Measurements from ENCODE around the gene PPFIA4. TPM values are rescaled to one million over a fixed set of nuclear protein-coding genes. Genes with fewer than 3 reads are reported as not detected.

PPFIA4 gene
- total and polyA plus RNA-seq, 8 donors = 0.09 to 0.82 (median 0.36) TPM

DNA sequence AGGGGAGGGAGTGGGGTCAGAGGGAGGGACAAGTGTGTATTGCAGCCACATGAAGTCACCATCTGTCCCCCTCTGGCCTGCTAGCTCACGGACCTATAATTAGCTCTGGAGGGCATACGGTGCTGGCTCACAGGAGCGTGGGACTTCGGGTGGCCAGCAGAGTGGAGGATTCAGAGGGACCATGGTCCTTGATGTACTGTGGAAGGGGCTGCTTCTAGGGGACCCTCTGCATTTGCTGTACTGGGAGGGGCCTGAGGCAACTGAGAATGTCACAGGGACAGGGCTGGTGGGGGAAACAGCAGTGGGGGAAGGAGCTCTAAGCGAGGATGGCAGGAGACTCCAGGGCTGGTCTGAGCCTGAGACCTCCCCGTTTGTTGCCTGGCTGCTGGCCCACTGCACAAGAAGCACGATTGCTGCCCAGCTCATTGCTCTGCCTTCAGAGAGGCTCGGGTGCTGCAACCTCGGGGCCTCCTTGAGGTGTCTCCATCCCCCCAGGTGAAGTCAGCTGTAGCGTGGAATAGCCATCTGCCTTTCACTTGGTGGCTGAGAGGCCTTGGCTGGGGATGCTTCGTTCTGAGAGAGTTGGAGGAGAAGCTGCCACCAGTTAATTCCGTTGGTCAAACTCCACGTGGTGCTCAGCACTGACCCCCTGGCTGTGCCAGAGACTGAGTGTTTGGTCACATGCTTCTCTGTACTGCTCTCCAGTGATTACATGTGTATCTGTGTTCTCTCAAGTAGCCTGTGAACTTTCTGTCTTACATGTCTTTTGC is 2.7 kb downstream of the PPFIA4 start:
- H3K27me3 ChIP-seq = no peaks in the 10 kb centered on the region
- TF ChIP-seq, protein P1, sequence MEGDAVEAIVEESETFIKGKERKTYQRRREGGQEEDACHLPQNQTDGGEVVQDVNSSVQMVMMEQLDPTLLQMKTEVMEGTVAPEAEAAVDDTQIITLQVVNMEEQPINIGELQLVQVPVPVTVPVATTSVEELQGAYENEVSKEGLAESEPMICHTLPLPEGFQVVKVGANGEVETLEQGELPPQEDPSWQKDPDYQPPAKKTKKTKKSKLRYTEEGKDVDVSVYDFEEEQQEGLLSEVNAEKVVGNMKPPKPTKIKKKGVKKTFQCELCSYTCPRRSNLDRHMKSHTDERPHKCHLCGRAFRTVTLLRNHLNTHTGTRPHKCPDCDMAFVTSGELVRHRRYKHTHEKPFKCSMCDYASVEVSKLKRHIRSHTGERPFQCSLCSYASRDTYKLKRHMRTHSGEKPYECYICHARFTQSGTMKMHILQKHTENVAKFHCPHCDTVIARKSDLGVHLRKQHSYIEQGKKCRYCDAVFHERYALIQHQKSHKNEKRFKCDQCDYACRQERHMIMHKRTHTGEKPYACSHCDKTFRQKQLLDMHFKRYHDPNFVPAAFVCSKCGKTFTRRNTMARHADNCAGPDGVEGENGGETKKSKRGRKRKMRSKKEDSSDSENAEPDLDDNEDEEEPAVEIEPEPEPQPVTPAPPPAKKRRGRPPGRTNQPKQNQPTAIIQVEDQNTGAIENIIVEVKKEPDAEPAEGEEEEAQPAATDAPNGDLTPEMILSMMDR (IDR thresholded peaks at IDR 0.05) = no peak
- no peaks in the 10 kb centered on the region for H3K36me3 ChIP-seq
- intact Hi-C loops (cut with DNase I) = no loop called here
- H3K9me3 ChIP-seq = no peaks in the 10 kb centered on the region
- peaks cover 5 to 7% (median 5%) of the 10 kb centered on the region in 3 donors for H3K4me1 ChIP-seq
- no peak for FAIRE-seq
- ATAC-seq = no peak
- no peak overlapping the region for H3K4me3 ChIP-seq
- no peak overlapping the region for H3K27ac ChIP-seq
- WGBS, 2 donors = 64 to 67% methylated on average over 13 of the region's 13 CpGs
- no peak for DNase-seq

DNA sequence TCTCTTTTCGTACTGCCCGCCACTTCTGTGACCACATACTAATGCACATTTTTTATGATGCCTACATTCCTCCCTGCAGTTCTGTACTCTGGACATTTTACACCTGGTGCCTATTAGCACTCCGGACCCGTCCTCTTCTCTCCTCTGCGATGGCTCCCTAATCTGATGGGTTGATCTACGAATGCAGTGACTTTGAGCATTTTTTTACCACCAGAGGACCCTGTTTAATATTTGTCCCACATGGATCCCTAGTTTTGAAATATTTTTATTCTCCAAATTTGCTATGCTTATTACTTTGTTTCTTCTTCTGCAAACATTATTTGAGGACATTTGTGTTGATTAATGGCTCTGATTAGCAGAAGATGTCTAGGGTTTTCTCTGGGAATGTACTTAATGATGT is 5.2 kb downstream of the PPFIA4 start:
- Histone ChIP-seq H3K36me3 (no peaks in the 10 kb centered on the region), H3K4me3 (no peak overlapping the region), H3K27me3 (no peaks in the 10 kb centered on the region), H3K9me3 (no peaks in the 10 kb centered on the region), H3K4me1 (peaks cover 5 to 7% (median 5%) of the 10 kb centered on the region in 3 donors), H3K27ac (no peak overlapping the region)
- no peak for FAIRE-seq
- DNase-seq = no peak
- TF ChIP-seq, protein P1 (IDR thresholded peaks at IDR 0.05) = no peak
- ATAC-seq = no peak
- intact Hi-C loops (cut with DNase I) = no loop called here
- WGBS, 2 donors = 66 to 70% methylated on average over 6 of the region's 6 CpGs

DNA sequence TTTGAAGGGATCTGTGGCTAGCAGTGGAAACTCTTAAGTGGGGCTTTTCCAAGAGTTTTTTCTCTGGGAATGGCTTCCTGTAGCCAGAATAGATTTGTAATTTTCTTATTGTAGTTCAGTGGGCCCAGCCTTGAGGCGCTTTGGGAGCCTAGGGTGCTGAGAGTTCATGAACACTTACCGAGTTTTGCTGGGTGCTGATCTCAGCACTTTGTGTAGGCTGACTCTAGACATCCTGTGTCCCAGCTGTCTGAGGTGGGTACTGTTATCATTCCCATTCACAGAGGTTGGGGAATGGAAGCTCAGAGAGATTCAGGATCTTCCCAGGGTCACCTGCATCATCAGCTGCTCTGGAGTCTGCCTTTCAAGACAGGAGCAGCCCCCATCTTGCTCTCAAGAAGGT is 7.0 kb downstream of the PPFIA4 start:
- TF ChIP-seq, protein P1 (IDR thresholded peaks at IDR 0.05) = no peak
- intact Hi-C loops (cut with DNase I) = no loop called here
- no peak overlapping the region for H3K4me3 ChIP-seq
- H3K4me1 ChIP-seq = no peaks in the 10 kb centered on the region
- H3K9me3 ChIP-seq = no peaks in the 10 kb centered on the region
- 80 to 98% methylated on average over 2 of the region's 2 CpGs for WGBS, 2 donors
- no peak overlapping the region for H3K27ac ChIP-seq
- no peaks in the 10 kb centered on the region for H3K36me3 ChIP-seq
- no peak for ATAC-seq
- no peak for DNase-seq
- FAIRE-seq = no peak
- no peaks in the 10 kb centered on the region for H3K27me3 ChIP-seq

DNA sequence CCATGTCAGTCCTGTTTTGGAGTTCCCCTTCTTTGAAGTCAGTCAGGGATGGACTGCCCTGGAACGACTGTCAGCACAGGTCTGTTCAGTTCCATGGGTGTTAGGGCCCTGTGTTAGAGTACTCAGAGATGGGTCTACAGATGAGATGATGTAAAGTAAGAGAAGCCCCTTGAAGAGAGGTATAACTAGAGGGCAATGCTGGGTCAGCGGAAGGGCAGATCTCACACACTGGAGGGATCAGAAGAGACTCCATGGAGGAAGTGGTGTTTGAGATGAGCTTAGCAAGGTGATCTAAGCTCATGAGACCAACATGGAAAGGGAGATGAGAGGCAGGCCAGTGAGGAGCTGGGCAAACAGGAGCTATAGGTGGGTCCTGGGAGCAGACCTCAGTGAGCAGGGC is 7.6 kb downstream of the PPFIA4 start:
- no peak for FAIRE-seq
- TF ChIP-seq, protein P1 (IDR thresholded peaks at IDR 0.05) = no peak
- no peaks in the 10 kb centered on the region for H3K9me3 ChIP-seq
- intact Hi-C loops (cut with DNase I) = no loop called here
- H3K27ac ChIP-seq = no peak overlapping the region
- no peaks in the 10 kb centered on the region for H3K36me3 ChIP-seq
- WGBS, 2 donors = 63 to 64% methylated on average over 2 of the region's 2 CpGs
- no peaks in the 10 kb centered on the region for H3K27me3 ChIP-seq
- H3K4me1 ChIP-seq = no peaks in the 10 kb centered on the region
- H3K4me3 ChIP-seq = no peak overlapping the region
- DNase-seq = no peak
- no peak for ATAC-seq

DNA sequence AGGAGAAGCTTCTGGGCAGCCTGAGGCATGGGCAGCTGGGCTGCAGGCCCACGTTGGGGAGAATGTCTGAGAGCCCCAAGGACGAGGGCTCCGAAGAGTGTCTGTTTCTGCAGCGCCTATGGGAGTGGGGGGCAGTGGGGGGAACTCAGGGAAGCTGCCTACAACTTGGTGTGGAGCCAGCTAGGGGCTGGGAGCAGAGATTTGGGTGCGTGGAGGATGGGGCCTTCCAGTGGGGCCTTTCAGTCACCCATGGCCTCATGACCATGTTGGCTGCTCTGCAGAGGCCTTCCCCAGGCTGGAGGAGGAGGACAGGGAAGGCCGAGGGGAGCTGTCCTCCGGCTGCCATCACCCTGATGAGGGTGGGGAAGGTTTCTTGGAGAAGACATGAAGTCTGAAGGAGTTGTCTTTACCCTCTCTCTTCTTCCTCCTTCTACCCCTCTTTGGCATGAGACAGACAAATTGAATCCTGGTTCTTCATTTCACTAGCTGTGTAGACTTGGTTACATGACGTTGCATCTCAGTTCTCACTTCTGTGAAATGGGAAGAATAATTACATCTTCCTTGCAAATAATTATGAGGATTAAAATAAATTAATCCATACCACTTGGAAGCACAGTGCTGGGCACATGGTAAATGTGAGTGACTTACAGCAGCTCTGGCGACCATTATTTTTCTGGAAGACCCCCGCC is 8.3 kb downstream of the PPFIA4 start:
- ATAC-seq = no peak
- DNase-seq = peak in 1 of 6 donors; percentile 28
- H3K9me3 ChIP-seq = no peaks in the 10 kb centered on the region
- intact Hi-C loops (cut with DNase I) = loop anchor here in 1 of 3 donors (5.0 kb wide), 1 partner anchor 183 kb away; no protein-coding TSS in a partner anchor
- no peak overlapping the region for H3K4me3 ChIP-seq
- 70 to 73% methylated on average over 10 of the region's 10 CpGs for WGBS, 2 donors
- FAIRE-seq = no peak
- no peak overlapping the region for H3K27ac ChIP-seq
- TF ChIP-seq, protein P1 (IDR thresholded peaks at IDR 0.05) = no peak
- H3K36me3 ChIP-seq = no peaks in the 10 kb centered on the region
- no peaks in the 10 kb centered on the region for H3K4me1 ChIP-seq
- H3K27me3 ChIP-seq = no peaks in the 10 kb centered on the region
